Activated CD8-positive, alpha-beta T cell treated with anti-CD3 and anti-CD28 coated beads for 36 hours (primary cell): Measurements from ENCODE around the gene AREL1. TPM values are rescaled to one million over a fixed set of nuclear protein-coding genes. Genes with fewer than 3 reads are reported as not detected.

Source experiments
- ATAC-seq: fragments of 200-7000 bp; cut with Tn5 transposase; one replicate; pipeline ENCODE4 v1.10.0; 2021; ENCODE audit warnings: mild to moderate bottlenecking, moderate library complexity
- CTCF ChIA-PET: fragments of 350-600 bp; sonication (Branson Sonifier 250); formaldehyde crosslinking; loops from one replicate; lab custom pipeline; 2021; ENCODE audit warnings: antibody characterized with exemption; lab: Charles Lee
- POLR2A ChIA-PET: fragments of 350-600 bp; sonication (Branson Sonifier 250); formaldehyde crosslinking; loops from one replicate; lab custom pipeline; 2021; ENCODE audit warnings: antibody characterized with exemption; lab: Charles Lee
- DNase-seq: peaks from one replicate; pipeline ENCODE4 v3.0.0-alpha.2; 2020
- H3K27ac Mint-ChIP-seq: one replicate; pipeline ENCODE4 v1.8.0; 2021; ENCODE audit warnings: mild to moderate bottlenecking, mixed read lengths
- H3K27me3 Mint-ChIP-seq: one replicate; pipeline ENCODE4 v1.8.0; 2021; ENCODE audit warnings: mixed read lengths
- H3K36me3 Mint-ChIP-seq: one replicate; pipeline ENCODE4 v1.8.0; 2021; ENCODE audit warnings: low read depth, mixed read lengths
- H3K4me1 Mint-ChIP-seq: one replicate; pipeline ENCODE4 v1.8.0; 2021; ENCODE audit warnings: low read depth, mixed read lengths
- H3K4me3 Mint-ChIP-seq: one replicate; pipeline ENCODE4 v1.8.0; 2021; ENCODE audit warnings: mild to moderate bottlenecking, moderate library complexity, mixed read lengths
- H3K9me3 Mint-ChIP-seq: one replicate; pipeline ENCODE4 v1.8.0; 2021; ENCODE audit warnings: mixed read lengths
- CTCF ChIP-seq: fragments of 200-600 bp; IDR thresholded peaks from one replicate; pipeline ENCODE4 v1.8.0; 2022; ENCODE audit warnings: antibody characterized with exemption, mild to moderate bottlenecking
- intact Hi-C: fragments of 100-400 bp; cut with micrococcal nuclease; formaldehyde crosslinking; loops from one replicate; pipeline ENCODE4 v1.10.0; 2022
- total RNA-seq, 2 experiments: library from RNA; stranded (reverse); gene quantifications; one replicate each; pipeline ENCODE4 v1.2.3, GENCODE V29; 2021

Gene AREL1
- total RNA-seq, 2 experiments from 2014 or later: 26.4 to 28.2 TPM

GRCh38 chr14:74703043-74703442 is 9.8 kb downstream of the AREL1 start:
- peaks cover 6% of the 10 kb centered on the region for H3K9me3 Mint-ChIP-seq
- intact Hi-C loops: no loop called here
- POLR2A ChIA-PET: no interaction called here
- DNase-seq (no peak), ATAC-seq (no peak)
- H3K4me3 Mint-ChIP-seq: no peak overlapping the region
- H3K36me3 Mint-ChIP-seq: peaks cover 25% of the 10 kb centered on the region
- no peak overlapping the region for H3K27ac Mint-ChIP-seq
- H3K27me3 Mint-ChIP-seq: no peaks in the 10 kb centered on the region
- peaks cover 26% of the 10 kb centered on the region for H3K4me1 Mint-ChIP-seq
- CTCF ChIA-PET: no interaction called here
- no peak for TF ChIP-seq CTCF

- H3K4me1 Mint-ChIP-seq: peaks cover 26% of the 10 kb centered on the region
- CTCF ChIA-PET: no interaction called here
- ATAC-seq: no peak
- no peak overlapping the region for H3K27ac Mint-ChIP-seq
- no peak for TF ChIP-seq CTCF
- POLR2A ChIA-PET: no interaction called here
- no peaks in the 10 kb centered on the region for H3K27me3 Mint-ChIP-seq
- peaks cover 6% of the 10 kb centered on the region for H3K9me3 Mint-ChIP-seq
- intact Hi-C loops: no loop called here
- DNase-seq: no peak
- no peak overlapping the region for H3K4me3 Mint-ChIP-seq
- H3K36me3 Mint-ChIP-seq: peaks cover 25% of the 10 kb centered on the region
These were observed 10.6 kb downstream of the AREL1 start for GRCh38 chr14:74702293-74702692.

GRCh38 chr14:74698465-74698864 is 14.4 kb downstream of the AREL1 start:
- POLR2A ChIA-PET: no interaction called here
- intact Hi-C loops: no loop called here
- no peaks in the 10 kb centered on the region for H3K27me3 Mint-ChIP-seq
- peaks cover 6% of the 10 kb centered on the region for H3K9me3 Mint-ChIP-seq
- no peak overlapping the region for H3K4me3 Mint-ChIP-seq
- TF ChIP-seq CTCF: no peak
- H3K27ac Mint-ChIP-seq: no peak overlapping the region
- H3K4me1 Mint-ChIP-seq: peaks cover 14% of the 10 kb centered on the region
- CTCF ChIA-PET: no interaction called here
- H3K36me3 Mint-ChIP-seq: peaks cover 26% of the 10 kb centered on the region
- DNase-seq: no peak
- ATAC-seq: no peak

GRCh38 chr14:74697976-74698375 is 14.9 kb downstream of the AREL1 start:
- peaks cover 23% of the 10 kb centered on the region for H3K36me3 Mint-ChIP-seq
- H3K4me1 Mint-ChIP-seq: peaks cover 15% of the 10 kb centered on the region
- ChIA-PET CTCF (no interaction called here), POLR2A (no interaction called here)
- TF ChIP-seq CTCF: no peak
- DNase-seq (no peak), ATAC-seq (no peak)
- peaks cover 5% of the 10 kb centered on the region for H3K9me3 Mint-ChIP-seq
- no peak overlapping the region for H3K27ac Mint-ChIP-seq
- H3K4me3 Mint-ChIP-seq: no peak overlapping the region
- intact Hi-C loops: no loop called here
- H3K27me3 Mint-ChIP-seq: no peaks in the 10 kb centered on the region

GRCh38 chr14:74697543-74697942 is 15.3 kb downstream of the AREL1 start:
- no peak for TF ChIP-seq CTCF
- POLR2A ChIA-PET: no interaction called here
- ATAC-seq (no peak), DNase-seq (no peak)
- intact Hi-C loops: no loop called here
- Mint-ChIP-seq H3K4me3 (no peak overlapping the region), H3K27me3 (no peaks in the 10 kb centered on the region), H3K9me3 (peaks cover under 1% of the 10 kb centered on the region), H3K27ac (no peak overlapping the region), H3K36me3 (peaks cover 19% of the 10 kb centered on the region), H3K4me1 (peaks cover 10% of the 10 kb centered on the region)
- CTCF ChIA-PET: interaction anchor here (1.4 kb wide), 1 partner anchor 15 kb away, joined by 3 read pairs; no protein-coding TSS in a partner anchor
